HS-27A (cell line): Measurements from ENCODE around the gene UBAP1.
A peak's percentile ranks its signal among the peaks of the same experiment; 100 is the strongest.
"Not testable (repeated sequence)": the region's sequence is repeated elsewhere in the genome, so short reads cannot be mapped to it uniquely, and the experiment has no call there.

ENCODE experiments used
- DNase-seq: peaks from one replicate; pipeline ENCODE4 v3.0.0-alpha.2; 2012; ENCODE audit warnings: low read depth, missing footprints

Gene UBAP1

DNA sequence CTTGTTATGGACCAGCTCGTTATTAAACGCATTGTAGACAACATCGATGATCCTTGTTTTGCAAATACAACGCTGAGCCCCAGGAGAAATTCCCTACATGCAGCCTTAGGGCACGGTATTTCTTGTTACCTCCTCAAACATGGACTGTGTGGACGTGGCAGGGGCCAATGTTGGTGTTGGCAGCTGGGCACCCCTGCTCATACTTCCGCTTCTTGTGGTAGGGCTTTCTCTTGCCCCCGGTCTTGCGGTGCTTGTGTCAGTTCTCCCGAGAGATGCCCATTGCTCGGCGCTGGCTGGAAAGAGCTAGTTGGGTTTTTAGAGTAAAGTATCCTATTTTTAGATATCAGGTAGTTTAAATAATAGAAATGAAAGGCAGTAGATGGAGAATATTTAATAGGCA is 45.5 kb downstream of the UBAP1 start:
- DNase-seq = no peak

- not testable (repeated sequence) for DNase-seq
These were observed 47.4 kb downstream of the UBAP1 start for GRCh38 chr9:34226144-34226760.

DNA sequence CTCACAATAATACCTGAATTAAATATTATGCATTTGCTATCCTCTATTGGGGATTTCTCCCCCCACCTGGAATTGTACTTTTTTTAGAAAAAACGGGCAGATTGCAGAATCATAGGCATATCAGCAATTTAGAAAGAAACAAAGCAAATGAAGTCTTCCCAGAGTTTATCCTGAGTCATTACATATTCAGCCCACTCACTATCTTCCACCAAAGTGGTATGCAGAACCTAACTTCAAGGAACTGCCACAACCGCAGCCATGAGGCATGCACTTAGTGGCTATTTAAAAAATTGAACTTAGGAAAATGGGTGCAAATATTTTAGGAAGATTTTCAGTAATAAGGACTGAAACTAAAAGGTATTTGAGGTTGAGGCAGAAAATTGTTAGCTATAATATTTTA is 48.6 kb downstream of the UBAP1 start:
- DNase-seq = no peak

DNA sequence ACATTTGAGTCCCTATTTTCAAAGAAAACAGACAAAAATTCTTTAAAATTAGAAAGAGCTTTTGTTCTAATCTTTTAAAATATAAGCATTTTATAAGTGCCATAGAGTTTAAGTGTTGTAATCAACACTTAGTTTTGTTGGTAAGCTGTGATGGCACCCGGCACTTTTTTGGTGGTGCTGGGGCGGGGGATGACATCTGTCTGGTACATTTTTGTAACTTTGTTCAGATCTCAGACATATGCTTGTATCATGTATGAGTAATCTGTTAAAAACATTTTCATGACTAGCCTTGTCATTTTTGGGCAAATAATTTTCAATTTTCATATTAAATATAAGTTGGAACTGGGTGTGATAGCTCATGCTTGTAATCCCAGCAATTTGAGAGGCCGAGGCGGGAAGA is 51.7 kb downstream of the UBAP1 start:
- DNase-seq = no peak

GRCh38 chr9:34232201-34232600 is 53.4 kb downstream of the UBAP1 start:
- no peak for DNase-seq

DNA sequence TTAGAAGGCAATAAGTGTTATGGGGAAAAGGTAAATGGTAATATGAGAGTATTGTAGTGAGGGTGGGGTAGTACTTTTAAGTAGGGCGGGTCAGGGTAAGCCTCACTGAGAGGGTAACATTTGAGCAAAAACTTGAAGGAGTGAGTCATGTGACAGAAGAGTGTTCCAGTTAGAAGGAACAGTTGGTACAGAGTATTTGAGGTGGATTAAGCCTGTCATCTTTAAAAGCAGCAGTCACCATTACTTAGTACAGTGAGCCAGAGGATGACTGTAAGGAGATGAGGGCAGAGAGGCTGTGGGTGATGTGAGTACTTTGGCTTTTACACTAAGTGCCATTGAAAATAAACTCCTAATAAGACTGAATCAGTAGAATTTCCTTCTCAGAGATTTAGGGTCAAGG is 54.8 kb downstream of the UBAP1 start:
- DNase-seq = no peak

- no peak for DNase-seq
These were observed 59.0 kb downstream of the UBAP1 start for GRCh38 chr9:34237836-34238235.

DNA sequence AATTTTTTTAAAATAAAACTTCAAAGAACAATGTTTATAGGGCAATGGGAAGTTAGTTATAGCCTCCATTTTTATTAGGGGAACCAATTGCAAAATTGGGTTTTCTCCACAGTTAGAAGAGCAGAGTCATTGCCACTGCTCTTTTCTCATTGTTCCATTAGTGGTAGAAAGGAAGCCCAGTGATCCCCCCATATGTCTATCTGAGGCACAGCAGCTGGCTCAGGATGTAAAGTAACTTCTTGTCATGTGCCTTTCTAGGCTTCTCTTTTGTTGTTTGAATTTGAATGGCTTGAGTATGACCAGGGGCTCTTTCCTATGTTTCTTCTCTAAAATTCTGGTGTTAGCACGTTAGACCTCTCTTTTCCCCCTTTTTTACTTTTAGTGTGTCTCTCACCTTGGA is 61.2 kb downstream of the UBAP1 start:
- no peak for DNase-seq

- no peak for DNase-seq
These were observed 64.0 kb downstream of the UBAP1 start for GRCh38 chr9:34242830-34243229.

DNA sequence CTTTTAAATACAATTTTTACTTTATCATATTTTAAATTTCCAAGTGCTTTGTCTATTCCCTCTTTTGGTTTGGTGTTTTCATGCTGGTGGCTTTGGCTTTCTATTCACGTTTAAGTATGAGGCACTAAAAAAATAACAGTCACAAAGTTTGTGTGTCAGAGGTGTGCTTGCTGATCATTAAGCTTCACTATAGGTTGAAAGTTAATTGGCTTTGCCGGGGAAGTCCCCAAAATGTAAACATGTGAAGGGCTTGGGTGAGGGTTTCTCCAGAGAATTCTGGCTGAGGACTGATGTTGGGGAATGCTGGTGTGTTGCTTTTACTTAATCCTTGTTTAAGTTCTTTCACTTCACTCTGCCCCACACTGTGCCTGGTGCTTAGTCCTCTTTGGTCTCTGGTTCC is 66.4 kb downstream of the UBAP1 start:
- not testable (repeated sequence) for DNase-seq

DNA sequence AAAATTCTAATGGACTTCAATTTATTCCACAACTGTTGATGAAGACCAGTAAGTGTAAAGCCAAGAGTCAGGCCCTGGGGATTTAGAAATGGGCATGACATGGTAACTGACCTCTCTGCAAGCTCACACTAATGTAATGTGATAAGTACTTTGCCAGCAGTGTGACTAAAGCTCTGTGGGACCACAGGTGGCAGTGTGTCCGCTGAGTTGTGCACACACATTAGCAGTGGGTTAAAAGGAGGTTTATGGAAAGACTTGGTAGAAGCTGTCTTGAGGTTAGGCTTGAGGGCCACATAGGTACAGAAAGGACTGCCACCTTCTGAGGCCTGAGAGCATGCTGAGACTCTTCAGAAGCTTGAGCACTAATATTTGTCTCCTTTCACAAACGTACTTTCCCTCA is 67.6 kb downstream of the UBAP1 start:
- no peak for DNase-seq

DNA sequence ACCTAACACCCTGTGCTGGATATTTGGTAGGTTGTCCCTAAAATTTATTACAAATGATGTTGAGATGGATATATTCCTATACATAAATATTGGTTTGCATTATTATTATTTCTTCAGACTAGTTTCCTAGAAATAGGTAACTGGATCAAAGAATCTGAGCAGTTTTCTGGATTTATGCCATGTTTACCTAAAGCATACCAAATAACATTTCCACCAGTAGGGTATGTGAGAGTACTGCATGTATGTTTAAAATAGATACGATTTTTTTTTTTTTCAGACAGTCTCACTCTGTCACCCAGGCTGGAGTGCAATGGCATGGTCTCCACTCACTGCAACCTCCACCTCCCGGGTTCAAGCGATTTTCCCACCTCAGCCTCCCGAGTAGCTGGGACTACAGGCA is 68.9 kb downstream of the UBAP1 start:
- DNase-seq = not testable (repeated sequence)

GRCh38 chr9:34249274-34249673 is 70.4 kb downstream of the UBAP1 start:
- DNase-seq = no peak

GRCh38 chr9:34250721-34251120 is 71.9 kb downstream of the UBAP1 start:
- no peak for DNase-seq

DNA sequence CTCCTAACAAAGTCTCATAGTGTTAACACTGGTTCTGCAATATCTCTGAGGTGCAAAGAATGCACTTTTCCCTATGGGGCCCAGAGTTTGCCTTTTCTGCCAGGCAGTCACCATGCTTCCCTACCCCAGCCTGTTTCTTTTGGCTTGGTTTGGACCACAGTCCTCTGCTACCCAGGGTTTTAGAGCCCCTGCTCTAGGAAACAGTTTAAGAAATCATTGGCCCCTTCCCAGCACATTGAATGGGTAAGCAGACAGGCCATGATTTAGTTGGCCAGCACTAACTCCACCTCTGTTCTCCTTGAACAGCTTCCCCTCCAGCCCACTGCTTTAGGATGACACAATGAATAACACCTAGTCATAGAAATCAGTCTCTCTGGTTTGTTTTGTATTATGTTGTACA is 73.2 kb downstream of the UBAP1 start:
- no peak for DNase-seq

GRCh38 chr9:34252670-34253459 is 74.0 kb downstream of the UBAP1 start:
- DNase-seq = peak; percentile 35

DNA sequence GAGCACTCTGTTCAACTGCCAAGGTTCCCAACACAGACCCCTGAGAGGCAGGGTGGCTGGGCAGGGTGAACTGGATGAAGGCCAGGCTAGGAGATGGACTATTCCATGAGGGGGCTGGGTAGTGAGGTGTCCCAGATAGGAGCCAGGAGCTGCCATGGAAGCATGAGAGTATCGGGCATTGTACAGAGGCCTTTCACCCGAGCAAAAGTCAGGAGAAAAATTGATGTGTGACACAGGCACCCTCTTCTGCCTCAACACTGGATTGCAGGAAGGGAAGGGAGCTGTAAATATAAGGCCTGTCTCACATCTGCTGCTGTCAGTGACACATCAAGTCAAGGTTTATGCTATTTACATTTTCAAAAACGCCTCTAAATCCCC is 74.6 kb downstream of the UBAP1 start:
- DNase-seq = peak; percentile 30

DNA sequence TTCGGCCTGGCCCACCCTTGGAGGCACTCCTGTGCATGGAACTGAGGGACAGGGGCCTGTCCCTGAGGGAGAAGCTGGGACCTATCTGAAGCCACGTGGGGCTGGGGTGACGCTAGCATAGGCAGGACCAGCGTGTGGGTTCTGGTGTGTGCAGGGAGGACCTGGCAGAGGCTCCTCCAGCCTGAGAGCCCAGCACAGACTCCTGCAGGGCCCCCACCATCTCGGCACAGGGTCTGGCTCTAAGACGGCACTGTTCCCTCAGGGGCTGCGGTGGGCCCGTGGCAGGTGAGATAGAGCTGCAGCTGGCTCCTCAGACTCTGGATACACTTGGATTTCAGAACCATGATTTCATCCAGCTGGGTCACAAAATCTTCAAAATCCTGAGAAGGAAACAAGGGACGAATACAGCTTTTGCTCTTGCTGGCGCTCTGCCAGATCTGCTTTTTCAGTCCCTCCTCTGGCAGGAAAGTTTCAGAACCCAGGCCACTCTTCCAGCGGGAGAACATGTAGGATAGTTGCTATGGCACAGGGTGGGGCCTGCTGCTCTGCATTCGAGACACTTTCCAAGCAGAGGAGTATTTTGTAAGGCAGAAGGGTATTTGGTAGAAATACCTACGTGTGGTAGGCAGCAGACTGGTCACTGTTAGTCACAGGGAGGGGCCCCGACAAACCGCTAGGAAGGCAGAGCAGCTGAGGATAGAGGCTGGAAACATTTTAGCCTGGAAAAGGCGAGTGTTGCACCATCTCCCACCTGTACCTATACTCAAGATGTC is 75.5 kb downstream of the UBAP1 start:
- DNase-seq = peak; percentile 92

GRCh38 chr9:34254966-34255825 is 76.4 kb downstream of the UBAP1 start:
- no peak for DNase-seq

- DNase-seq = no peak
These were observed 77.3 kb downstream of the UBAP1 start for GRCh38 chr9:34256104-34256503.

DNA sequence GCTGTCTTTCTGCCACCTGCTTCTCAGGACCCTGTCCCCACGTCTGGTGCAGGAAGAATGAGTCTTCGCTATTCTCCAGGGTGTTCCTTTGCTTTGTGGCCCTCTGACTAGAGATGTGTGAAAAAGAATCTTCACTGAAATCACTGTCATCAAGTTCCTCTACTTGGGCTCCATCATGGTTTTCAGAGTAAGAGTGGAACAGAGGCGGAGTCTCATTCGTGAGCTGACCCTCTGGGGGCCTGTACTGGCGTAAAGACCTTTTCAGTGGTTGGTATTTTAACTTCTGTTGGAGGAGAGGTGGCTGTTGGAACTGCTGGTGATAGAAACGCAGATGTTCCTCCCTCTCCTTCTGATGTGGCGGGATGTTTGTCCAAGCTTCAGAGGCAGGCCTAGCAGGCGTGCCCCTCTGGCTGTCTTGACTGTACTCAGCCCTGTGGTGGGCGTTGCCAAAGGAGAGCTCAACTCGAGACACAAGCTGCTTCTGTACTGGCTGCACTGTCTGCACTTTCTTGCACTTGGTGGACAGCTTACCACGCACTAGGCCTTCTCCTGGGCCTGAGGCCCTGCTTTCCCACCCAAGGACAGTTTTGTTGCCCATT is 78.2 kb downstream of the UBAP1 start:
- DNase-seq = no peak

DNA sequence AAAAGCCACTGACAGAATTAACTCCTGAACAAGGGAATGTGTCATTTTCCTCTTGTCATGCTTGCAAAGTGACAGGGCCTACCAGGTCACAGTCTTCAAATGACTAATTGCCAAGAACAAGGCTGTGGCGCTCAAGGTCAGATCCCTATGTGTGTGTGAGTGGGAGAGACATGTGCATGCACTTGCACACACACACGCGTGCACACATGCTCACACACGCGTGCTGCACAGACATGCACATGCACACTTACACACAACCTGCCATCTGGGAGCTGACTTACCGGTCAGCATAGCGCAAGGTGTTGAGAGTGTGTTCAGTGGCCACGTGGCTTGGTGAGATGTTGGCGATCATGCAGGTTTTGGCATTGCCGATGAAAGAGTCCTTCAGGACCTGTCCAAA is 80.5 kb downstream of the UBAP1 start:
- no peak for DNase-seq
